ENCODE measurements around the gene CACNG6.

DNA sequence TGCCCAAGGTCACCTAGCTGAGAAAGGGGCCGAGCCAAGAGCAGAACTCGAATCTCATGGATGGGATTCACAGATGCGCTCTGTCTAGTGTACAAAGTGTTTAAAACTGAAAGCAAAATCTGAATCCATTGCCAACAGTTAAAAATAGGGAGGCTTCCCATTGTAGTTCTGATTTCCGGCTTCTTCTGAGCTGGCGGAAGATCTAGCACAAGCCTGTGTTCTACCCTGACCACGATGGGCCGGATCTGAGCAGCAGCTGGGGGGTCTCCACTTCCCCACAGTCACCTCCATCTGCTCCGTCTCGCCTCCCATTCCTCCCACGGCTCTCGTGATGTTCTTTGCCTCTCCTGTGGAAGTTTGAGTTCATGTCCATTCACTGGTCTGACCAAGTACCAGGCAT, 26.3 kb upstream of the CACNG6 start:
- TF ChIP-seq, protein P1, sequence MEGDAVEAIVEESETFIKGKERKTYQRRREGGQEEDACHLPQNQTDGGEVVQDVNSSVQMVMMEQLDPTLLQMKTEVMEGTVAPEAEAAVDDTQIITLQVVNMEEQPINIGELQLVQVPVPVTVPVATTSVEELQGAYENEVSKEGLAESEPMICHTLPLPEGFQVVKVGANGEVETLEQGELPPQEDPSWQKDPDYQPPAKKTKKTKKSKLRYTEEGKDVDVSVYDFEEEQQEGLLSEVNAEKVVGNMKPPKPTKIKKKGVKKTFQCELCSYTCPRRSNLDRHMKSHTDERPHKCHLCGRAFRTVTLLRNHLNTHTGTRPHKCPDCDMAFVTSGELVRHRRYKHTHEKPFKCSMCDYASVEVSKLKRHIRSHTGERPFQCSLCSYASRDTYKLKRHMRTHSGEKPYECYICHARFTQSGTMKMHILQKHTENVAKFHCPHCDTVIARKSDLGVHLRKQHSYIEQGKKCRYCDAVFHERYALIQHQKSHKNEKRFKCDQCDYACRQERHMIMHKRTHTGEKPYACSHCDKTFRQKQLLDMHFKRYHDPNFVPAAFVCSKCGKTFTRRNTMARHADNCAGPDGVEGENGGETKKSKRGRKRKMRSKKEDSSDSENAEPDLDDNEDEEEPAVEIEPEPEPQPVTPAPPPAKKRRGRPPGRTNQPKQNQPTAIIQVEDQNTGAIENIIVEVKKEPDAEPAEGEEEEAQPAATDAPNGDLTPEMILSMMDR (conservative IDR thresholded peaks at IDR 0.05; ENCODE audit: low read depth, low read length): no peak
- no peak for TF ChIP-seq EZH2 (IDR thresholded peaks at IDR 0.05; ENCODE audit: borderline replicate concordance, low read depth, low read length, poor library complexity, severe bottlenecking)
